KMS-11 (cell line): ENCODE measurements around the gene CDH13.

ENCODE experiments used
- H2AFZ ChIP-seq: fragments of 200-600 bp; sonication (generic); 2 replicates; pipeline ENCODE4 v1.6.1; 2016; ENCODE audit warnings: antibody characterized with exemption, mixed run types, low read depth
- H3K27ac ChIP-seq: fragments of 200-600 bp; sonication (generic); 2 replicates; pipeline ENCODE4 v1.6.1; 2016; ENCODE audit warnings: mild to moderate bottlenecking, mixed run types
- H3K27me3 ChIP-seq: fragments of 200-600 bp; sonication (generic); 2 replicates; pipeline ENCODE4 v1.6.1; 2017; ENCODE audit warnings: mild to moderate bottlenecking, low read depth, mixed run types, moderate library complexity; ENCODE audit not compliant: insufficient read depth
- H3K36me3 ChIP-seq: fragments of 200-600 bp; sonication (generic); 2 replicates; pipeline ENCODE4 v1.6.1; 2017; ENCODE audit warnings: mild to moderate bottlenecking, mixed run types; ENCODE audit not compliant: insufficient read depth
- H3K4me1 ChIP-seq: fragments of 200-600 bp; sonication (generic); 2 replicates; pipeline ENCODE4 v1.6.1; 2016; ENCODE audit warnings: mild to moderate bottlenecking, low read depth, mixed run types; ENCODE audit not compliant: poor library complexity, severe bottlenecking
- H3K4me2 ChIP-seq: fragments of 200-600 bp; sonication (generic); 2 replicates; pipeline ENCODE4 v1.7.0; 2016; ENCODE audit warnings: mild to moderate bottlenecking, mixed run types
- H3K4me3 ChIP-seq: fragments of 200-600 bp; sonication (generic); IDR thresholded peaks from 2 replicates; pipeline ENCODE4 v1.6.1; 2017; ENCODE audit warnings: low read depth, low read length, mixed read lengths; ENCODE audit not compliant: insufficient read depth
- H3K79me2 ChIP-seq: fragments of 200-600 bp; sonication (generic); 2 replicates; pipeline ENCODE4 v1.6.1; 2016; ENCODE audit warnings: low read depth, mixed run types; ENCODE audit not compliant: insufficient read depth
- H3K9ac ChIP-seq: fragments of 200-600 bp; sonication (generic); 2 replicates; pipeline ENCODE4 v1.6.1; 2016; ENCODE audit warnings: mild to moderate bottlenecking, mixed run types
- H4K20me1 ChIP-seq: fragments of 200-600 bp; sonication (generic); 2 replicates; pipeline ENCODE4 v1.6.1; 2016; ENCODE audit warnings: mild to moderate bottlenecking, mixed run types; ENCODE audit not compliant: insufficient read depth
- TF ChIP-seq, protein P1 (sequence below): fragments of 200-600 bp; sonication (generic); conservative IDR thresholded peaks from 2 replicates; pipeline ENCODE4 v1.6.1; 2017; ENCODE audit warnings: low read depth, mild to moderate bottlenecking, antibody characterized with exemption, low read length, moderate library complexity, mixed read lengths

Gene CDH13

DNA sequence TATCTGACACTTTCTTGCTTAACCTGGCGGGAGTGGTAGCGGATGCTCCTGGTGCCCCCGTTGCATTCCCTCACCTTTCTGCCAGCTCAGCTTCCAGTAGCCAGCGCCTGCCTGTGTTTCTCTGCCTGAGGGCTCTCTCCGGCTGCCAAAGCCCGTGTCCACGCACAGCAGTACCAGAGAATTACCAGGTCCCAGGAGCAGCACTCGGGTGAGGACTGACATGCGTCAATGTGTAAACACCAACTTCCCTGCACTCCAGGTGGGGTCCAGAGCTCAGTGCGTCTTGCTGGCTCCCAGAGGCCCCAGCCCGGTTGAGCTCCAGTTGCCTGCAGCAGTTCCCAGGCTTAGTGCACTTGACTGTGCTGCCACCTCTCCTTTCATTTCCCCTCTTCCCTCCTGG is 54.8 kb downstream of the CDH13 start:
- Histone ChIP-seq H3K79me2 (no peaks in the 10 kb centered on the region), H3K27me3 (no peaks in the 10 kb centered on the region), H3K27ac (no peak overlapping the region), H3K4me1 (no peaks in the 10 kb centered on the region), H2AFZ (no peak overlapping the region), H3K36me3 (no peaks in the 10 kb centered on the region), H4K20me1 (no peaks in the 10 kb centered on the region), H3K4me3 (no peak overlapping the region), H3K9ac (no peak overlapping the region), H3K4me2 (no peak overlapping the region)
- TF ChIP-seq, protein P1, sequence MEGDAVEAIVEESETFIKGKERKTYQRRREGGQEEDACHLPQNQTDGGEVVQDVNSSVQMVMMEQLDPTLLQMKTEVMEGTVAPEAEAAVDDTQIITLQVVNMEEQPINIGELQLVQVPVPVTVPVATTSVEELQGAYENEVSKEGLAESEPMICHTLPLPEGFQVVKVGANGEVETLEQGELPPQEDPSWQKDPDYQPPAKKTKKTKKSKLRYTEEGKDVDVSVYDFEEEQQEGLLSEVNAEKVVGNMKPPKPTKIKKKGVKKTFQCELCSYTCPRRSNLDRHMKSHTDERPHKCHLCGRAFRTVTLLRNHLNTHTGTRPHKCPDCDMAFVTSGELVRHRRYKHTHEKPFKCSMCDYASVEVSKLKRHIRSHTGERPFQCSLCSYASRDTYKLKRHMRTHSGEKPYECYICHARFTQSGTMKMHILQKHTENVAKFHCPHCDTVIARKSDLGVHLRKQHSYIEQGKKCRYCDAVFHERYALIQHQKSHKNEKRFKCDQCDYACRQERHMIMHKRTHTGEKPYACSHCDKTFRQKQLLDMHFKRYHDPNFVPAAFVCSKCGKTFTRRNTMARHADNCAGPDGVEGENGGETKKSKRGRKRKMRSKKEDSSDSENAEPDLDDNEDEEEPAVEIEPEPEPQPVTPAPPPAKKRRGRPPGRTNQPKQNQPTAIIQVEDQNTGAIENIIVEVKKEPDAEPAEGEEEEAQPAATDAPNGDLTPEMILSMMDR, result no peak

DNA sequence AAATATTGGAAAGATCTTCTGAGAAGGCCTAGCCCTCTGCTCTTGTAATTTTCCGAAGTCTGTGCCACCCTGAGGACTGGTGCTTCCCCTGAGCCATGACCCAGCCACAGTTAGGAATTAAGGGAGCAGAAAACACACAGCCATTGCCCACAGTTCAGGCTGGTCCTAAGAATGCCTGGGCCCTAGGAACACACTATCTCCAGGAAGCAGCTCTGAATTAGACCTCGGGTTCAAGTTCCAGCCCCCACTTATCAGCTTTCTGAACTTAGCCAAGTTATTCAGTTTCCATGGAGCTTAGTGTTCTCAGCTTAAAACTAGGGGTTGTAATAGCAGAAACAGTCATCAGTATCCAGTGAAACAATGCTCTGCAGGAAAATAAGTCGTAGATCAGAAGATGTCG is 56.0 kb downstream of the CDH13 start:
- Histone ChIP-seq H3K27ac (no peak overlapping the region), H3K4me2 (no peak overlapping the region), H4K20me1 (no peaks in the 10 kb centered on the region), H3K27me3 (no peaks in the 10 kb centered on the region), H3K36me3 (no peaks in the 10 kb centered on the region), H3K9ac (no peak overlapping the region), H2AFZ (no peak overlapping the region), H3K4me3 (no peak overlapping the region), H3K79me2 (no peaks in the 10 kb centered on the region), H3K4me1 (no peaks in the 10 kb centered on the region)
- TF ChIP-seq, protein P1, result no peak

DNA sequence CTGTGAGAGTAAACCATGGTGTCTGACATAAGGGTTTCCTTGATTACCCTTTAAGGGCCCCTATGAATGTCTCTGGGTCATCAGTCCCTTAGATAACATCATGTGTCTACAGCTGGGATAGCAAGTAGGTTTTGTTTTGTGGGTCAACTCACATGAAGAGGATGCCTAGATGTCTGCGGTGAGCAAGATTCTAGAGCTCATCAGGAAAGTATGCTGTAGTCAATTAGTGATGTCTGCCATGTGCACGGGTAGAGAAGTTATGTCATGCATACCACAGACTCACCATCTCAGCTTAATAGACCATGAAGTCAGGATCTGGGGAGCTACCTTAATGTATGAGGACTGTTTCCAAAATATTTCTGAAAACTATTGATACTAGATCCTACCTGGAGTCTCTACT is 57.5 kb downstream of the CDH13 start:
- H3K27me3 ChIP-seq, result no peaks in the 10 kb centered on the region
- H3K4me3 ChIP-seq, result no peak overlapping the region
- no peak overlapping the region for H3K9ac ChIP-seq
- no peaks in the 10 kb centered on the region for H3K79me2 ChIP-seq
- TF ChIP-seq, protein P1, result no peak
- H2AFZ ChIP-seq, result no peak overlapping the region
- no peaks in the 10 kb centered on the region for H3K4me1 ChIP-seq
- no peaks in the 10 kb centered on the region for H3K36me3 ChIP-seq
- H3K4me2 ChIP-seq, result no peak overlapping the region
- no peaks in the 10 kb centered on the region for H4K20me1 ChIP-seq
- no peak overlapping the region for H3K27ac ChIP-seq

DNA sequence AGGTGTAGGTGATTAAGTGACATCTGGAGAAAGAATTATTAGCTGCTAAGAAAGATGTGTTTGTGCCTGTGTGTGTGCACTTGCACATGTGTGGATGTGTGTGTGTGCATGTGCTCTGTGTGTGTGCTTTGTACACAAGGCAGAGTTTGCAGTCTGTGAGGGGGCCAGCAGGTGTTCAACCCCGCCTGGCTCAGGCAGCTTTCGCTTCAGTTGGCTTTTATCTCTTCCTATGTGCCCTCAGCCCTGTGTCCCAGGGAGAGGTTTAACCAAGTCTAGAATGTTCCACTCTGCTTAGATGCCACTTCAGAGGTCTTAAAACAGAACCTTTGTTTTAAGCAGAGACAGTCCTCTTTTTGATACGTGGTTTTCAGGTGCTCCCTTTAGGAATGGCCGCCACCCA is 58.8 kb downstream of the CDH13 start:
- no peaks in the 10 kb centered on the region for H4K20me1 ChIP-seq
- H3K79me2 ChIP-seq, result no peaks in the 10 kb centered on the region
- no peaks in the 10 kb centered on the region for H3K27me3 ChIP-seq
- H3K4me1 ChIP-seq, result no peaks in the 10 kb centered on the region
- TF ChIP-seq, protein P1, result no peak
- no peak overlapping the region for H3K4me3 ChIP-seq
- no peak overlapping the region for H2AFZ ChIP-seq
- no peak overlapping the region for H3K4me2 ChIP-seq
- no peak overlapping the region for H3K9ac ChIP-seq
- H3K36me3 ChIP-seq, result no peaks in the 10 kb centered on the region
- H3K27ac ChIP-seq, result no peak overlapping the region
